Activated CD8-positive, alpha-beta T cell treated with anti-CD3 and anti-CD28 coated beads, Interleukin-2, amount 10 ng/mL, durations not matched to agents 7 days and 5 days (primary cell): ENCODE data around the gene WFDC5. TPM values are rescaled to one million over a fixed set of nuclear protein-coding genes. Genes with fewer than 3 reads are reported as not detected.
A peak's percentile ranks its signal among the peaks of the same experiment; 100 is the strongest.
"Not testable (repeated sequence)": the region's sequence is repeated elsewhere in the genome, so short reads cannot be mapped to it uniquely, and the experiment has no call there.

Experiments
- ATAC-seq: fragments of 150-1000 bp; cut with Tn5 transposase; one replicate; pipeline ENCODE4 v1.10.0; 2021; ENCODE audit warnings: moderate library complexity
- CTCF ChIA-PET: fragments of 350-600 bp; sonication (Branson Sonifier 250); formaldehyde crosslinking; loops from one replicate; lab custom pipeline; 2021; ENCODE audit warnings: antibody characterized with exemption; lab: Charles Lee
- POLR2A ChIA-PET: fragments of 350-600 bp; sonication (Branson Sonifier 250); formaldehyde crosslinking; loops from one replicate; lab custom pipeline; 2021; ENCODE audit warnings: antibody characterized with exemption; lab: Charles Lee
- DNase-seq: peaks from one replicate; pipeline ENCODE4 v3.0.0-alpha.2; 2020
- H3K27ac Mint-ChIP-seq: one replicate; pipeline ENCODE4 v1.8.0; 2021; ENCODE audit warnings: mild to moderate bottlenecking, mixed read lengths
- H3K27me3 Mint-ChIP-seq: one replicate; pipeline ENCODE4 v1.8.0; 2021; ENCODE audit warnings: low read depth, mixed read lengths
- H3K36me3 Mint-ChIP-seq: one replicate; pipeline ENCODE4 v1.8.0; 2021; ENCODE audit warnings: low read depth, mixed read lengths
- H3K4me1 Mint-ChIP-seq: one replicate; pipeline ENCODE4 v1.8.0; 2021; ENCODE audit warnings: low read depth, mixed read lengths
- H3K4me3 Mint-ChIP-seq: one replicate; pipeline ENCODE4 v1.8.0; 2021; ENCODE audit warnings: mild to moderate bottlenecking, mixed read lengths
- H3K9me3 Mint-ChIP-seq: one replicate; pipeline ENCODE4 v1.8.0; 2022; ENCODE audit warnings: mixed read lengths; ENCODE audit not compliant: insufficient read depth
- total RNA-seq, 2 experiments: library from RNA; stranded (reverse); gene quantifications; one replicate each; pipeline ENCODE4 v1.2.3, GENCODE V29; 2021

Gene WFDC5
- total RNA-seq, 2 experiments from 2014 or later, result not detected

DNA sequence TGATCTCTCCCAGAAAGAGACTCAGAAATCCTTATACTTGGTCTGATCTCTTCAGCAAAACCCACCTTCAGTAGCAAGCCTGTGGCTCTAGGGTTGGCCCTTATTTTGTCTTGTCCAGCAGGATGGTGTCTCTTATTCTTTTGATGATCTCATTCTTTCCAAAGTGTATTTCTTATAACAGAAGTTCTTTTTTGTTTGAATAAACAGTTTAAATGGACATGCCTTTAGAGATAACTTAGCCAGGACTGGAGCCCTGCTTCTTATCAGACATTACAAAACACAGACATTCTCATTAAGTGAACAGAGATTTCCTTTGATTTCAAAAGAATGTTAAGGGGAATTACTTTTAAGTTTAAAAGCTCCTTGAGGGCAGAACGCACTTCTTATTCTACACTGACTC lies 45.7 kb downstream of the WFDC5 start:
- Mint-ChIP-seq H3K36me3 (peaks cover 69% of the 10 kb centered on the region), H3K4me3 (no peak overlapping the region), H3K27me3 (no peaks in the 10 kb centered on the region), H3K4me1 (peaks cover 11% of the 10 kb centered on the region), H3K27ac (no peak overlapping the region), H3K9me3 (no peaks in the 10 kb centered on the region)
- no peak for ATAC-seq
- ChIA-PET POLR2A (no interaction called here), CTCF (interaction anchor here (1.0 to 1.4 kb wide), 3 partner anchors 25 to 59 kb away, joined by 3 to 8 read pairs (median 3); no protein-coding TSS in a partner anchor)
- DNase-seq, result no peak

DNA sequence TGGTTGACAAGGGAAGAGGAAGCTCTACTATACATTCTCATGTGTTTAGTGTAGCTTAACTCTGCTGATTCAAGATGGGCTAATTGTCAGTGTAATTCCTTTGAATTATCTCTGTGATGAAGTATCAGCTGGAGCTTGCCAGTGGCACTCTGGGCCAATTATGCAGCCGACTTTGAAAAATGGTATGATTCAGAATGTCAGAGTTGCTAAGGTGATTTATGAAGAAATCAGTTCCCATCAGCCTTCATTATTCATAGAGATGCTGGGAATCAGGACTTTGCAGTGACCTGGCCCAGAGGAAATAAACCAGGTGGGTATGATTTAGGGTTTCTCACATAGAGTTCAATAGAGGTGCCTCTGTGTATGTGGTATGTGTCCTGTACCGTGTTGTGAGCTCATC lies 47.4 kb downstream of the WFDC5 start:
- Mint-ChIP-seq H3K36me3 (peaks cover 68% of the 10 kb centered on the region), H3K27ac (no peak overlapping the region)

DNA sequence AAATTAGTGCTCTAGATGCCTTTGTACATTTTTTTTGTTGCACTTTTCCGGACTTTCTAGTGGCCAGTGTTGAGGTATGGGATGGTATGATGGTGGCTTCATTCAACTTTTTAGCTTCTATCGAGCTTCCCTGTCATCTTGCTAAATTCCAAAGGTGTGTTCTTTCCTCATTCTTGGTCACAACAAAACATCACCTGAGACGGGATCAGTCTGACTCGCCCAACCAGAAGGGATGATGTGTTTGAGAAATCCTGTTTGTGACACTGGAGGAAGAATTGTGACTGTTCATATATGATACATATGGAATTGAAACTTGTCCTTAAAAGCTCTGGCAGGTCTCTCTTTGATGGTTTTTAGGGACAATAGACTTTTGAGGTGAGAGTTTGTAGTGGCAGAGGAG lies 47.9 kb downstream of the WFDC5 start:
- Mint-ChIP-seq H3K4me1 (peaks cover 17% of the 10 kb centered on the region), H3K27ac (no peak overlapping the region), H3K9me3 (no peaks in the 10 kb centered on the region), H3K27me3 (no peaks in the 10 kb centered on the region), H3K36me3 (peaks cover 71% of the 10 kb centered on the region), H3K4me3 (no peak overlapping the region)
- ATAC-seq, result no peak
- ChIA-PET POLR2A (no interaction called here), CTCF (interaction anchor here (1.2 to 3.8 kb wide), 4 partner anchors 12 to 28 kb away, joined by 3 to 20 read pairs (median 6); no protein-coding TSS in a partner anchor)
- DNase-seq, result no peak

More for the DNA sequence above, 47.4 kb downstream of the WFDC5 start:
- H3K9me3 Mint-ChIP-seq, result no peaks in the 10 kb centered on the region
- peaks cover 17% of the 10 kb centered on the region for H3K4me1 Mint-ChIP-seq
- CTCF ChIA-PET, result interaction anchor here (1.2 to 3.8 kb wide), 4 partner anchors 12 to 28 kb away, joined by 3 to 20 read pairs (median 6); no protein-coding TSS in a partner anchor
- DNase-seq (no peak), ATAC-seq (no peak)
- no peak overlapping the region for H3K4me3 Mint-ChIP-seq
- no peaks in the 10 kb centered on the region for H3K27me3 Mint-ChIP-seq
- POLR2A ChIA-PET, result no interaction called here

DNA sequence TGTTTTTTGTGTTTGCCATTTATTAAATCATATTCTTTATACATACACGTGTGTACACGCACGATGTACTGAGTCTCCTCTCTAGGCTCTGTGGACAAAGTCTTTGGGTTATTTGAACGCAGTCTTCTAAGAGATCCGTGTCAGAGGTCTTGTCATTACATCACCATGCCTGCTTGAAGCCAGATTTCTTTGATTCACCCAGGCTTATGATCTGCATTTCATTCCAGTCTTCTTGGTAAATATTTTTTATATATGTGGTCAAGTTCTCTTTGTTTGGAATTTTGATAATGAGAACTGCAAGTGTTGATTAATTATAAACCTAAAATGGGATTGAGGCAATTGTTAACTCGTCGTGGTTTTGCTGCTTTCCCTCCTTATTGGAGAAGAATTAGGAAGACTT lies 48.6 kb downstream of the WFDC5 start:
- Mint-ChIP-seq H3K36me3 (peaks cover 72% of the 10 kb centered on the region), H3K27me3 (no peaks in the 10 kb centered on the region)
- CTCF ChIA-PET, result interaction anchor here (1.2 to 3.8 kb wide), 2 partner anchors 13 to 23 kb away, joined by 3 to 20 read pairs; no protein-coding TSS in a partner anchor

DNA sequence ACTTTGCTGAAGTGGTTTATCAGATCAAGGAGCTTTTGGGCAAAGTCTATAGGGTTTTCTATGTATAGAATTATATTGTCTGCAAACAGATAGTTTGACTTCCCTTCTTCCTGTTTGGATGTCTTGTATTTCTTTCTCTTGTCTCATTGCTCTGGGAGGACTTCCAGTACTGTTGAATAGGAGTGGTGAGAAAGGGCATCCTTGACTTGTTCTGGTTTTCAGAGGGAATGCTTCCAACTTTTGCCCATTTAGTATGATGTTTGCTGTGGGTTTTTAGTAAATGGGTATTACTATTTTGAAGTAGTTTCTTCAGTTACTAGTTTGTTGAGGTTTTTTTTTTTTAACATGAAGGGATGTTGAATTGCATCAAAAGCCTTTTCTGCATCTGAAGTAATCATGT lies 50.2 kb downstream of the WFDC5 start:
- POLR2A ChIA-PET, result no interaction called here
- Mint-ChIP-seq H3K36me3 (peaks cover 67% of the 10 kb centered on the region), H3K27ac (peak overlapping the region; percentile 55), H3K27me3 (no peaks in the 10 kb centered on the region), H3K9me3 (no peaks in the 10 kb centered on the region), H3K4me3 (no peak overlapping the region), H3K4me1 (peaks cover 18% of the 10 kb centered on the region)
- CTCF ChIA-PET, result interaction anchor here (1.0 to 2.4 kb wide), 2 partner anchors 20 to 31 kb away, joined by 3 to 11 read pairs; no protein-coding TSS in a partner anchor
- DNase-seq, result no peak
- no peak for ATAC-seq

More for the DNA sequence above, 48.6 kb downstream of the WFDC5 start:
- Mint-ChIP-seq H3K4me1 (peaks cover 17% of the 10 kb centered on the region), H3K9me3 (no peaks in the 10 kb centered on the region), H3K27ac (no peak overlapping the region), H3K4me3 (no peak overlapping the region)
- DNase-seq, result no peak
- POLR2A ChIA-PET, result no interaction called here
- ATAC-seq, result no peak

DNA sequence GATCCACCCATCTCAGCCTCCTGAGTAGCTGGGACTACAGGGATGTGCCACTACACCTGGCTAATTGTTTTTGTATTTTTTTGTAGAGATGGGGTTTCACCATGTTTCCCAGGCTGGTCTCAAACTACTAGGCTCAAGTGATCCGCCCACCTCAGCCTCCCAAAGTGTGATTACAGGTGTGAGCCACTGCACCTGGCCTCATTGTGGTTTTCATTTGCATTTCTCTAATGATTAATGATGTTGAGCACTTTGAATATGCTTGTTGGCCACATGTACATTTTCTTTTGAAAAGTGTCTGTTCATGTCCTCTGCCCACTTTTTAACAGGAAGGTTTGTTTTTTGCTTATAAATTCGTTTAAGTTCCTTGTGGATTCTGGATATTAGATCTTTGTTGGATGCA lies 51.9 kb downstream of the WFDC5 start:
- Mint-ChIP-seq H3K36me3 (peaks cover 66% of the 10 kb centered on the region), H3K4me1 (peaks cover 32% of the 10 kb centered on the region)
- ATAC-seq, H3K27me3 Mint-ChIP-seq, H3K9me3 Mint-ChIP-seq, POLR2A ChIA-PET, H3K4me3 Mint-ChIP-seq, H3K27ac Mint-ChIP-seq, DNase-seq: not testable (repeated sequence)
- CTCF ChIA-PET, result interaction anchor here (1.4 to 2.4 kb wide), 2 partner anchors 19 to 34 kb away, joined by 3 to 11 read pairs; no protein-coding TSS in a partner anchor

DNA sequence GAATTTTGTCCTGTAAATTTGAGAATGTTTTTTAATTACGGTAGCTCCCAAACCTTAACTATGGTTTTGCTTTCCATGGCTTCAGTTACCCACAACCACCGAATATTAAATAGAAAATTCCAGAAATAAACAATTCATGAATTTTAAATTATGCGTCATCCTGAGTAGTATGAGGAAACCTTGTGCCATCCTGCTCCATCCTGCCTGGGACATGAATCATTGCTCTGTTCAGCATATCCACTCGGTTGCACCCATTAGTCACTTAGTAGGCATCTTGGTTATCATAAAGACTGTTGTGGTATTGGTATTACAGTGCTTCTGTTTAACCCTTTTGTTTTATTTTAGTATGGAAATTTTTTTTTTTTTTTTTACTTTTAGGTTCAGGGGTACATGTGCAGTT lies 53.7 kb downstream of the WFDC5 start:
- Mint-ChIP-seq H3K36me3 (peaks cover 62% of the 10 kb centered on the region), H3K27ac (no peak overlapping the region), H3K4me1 (peaks cover 39% of the 10 kb centered on the region), H3K9me3 (no peaks in the 10 kb centered on the region), H3K4me3 (no peak overlapping the region), H3K27me3 (no peaks in the 10 kb centered on the region)
- ATAC-seq (no peak), DNase-seq (no peak)
- ChIA-PET CTCF (interaction anchor here (0.9 to 2.5 kb wide), 2 partner anchors 17 to 34 kb away, joined by 3 to 12 read pairs; no protein-coding TSS in a partner anchor), POLR2A (no interaction called here)

DNA sequence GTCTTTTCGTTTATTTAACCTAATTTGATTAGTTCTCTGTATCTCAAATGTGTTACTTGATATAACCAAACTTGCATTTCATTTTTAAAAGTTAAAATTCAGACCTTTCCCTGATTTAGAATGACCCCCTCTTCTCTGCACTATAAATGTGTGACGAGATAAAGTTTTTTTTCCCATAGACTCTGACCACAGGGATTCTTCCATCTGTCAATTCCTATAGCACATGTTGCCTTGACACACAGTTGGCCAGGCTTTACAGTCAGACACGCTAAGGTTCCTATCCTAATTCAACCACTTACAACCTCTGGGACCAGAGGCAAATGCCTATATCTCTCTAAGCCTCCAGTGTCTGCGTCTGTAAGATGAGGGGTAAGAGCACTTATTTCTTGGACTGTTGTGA lies 54.7 kb downstream of the WFDC5 start:
- H3K4me1 Mint-ChIP-seq, result peaks cover 44% of the 10 kb centered on the region
- ChIA-PET CTCF (interaction anchor here (0.9 to 2.5 kb wide), 3 partner anchors 12 to 35 kb away, joined by 3 to 12 read pairs (median 4); no protein-coding TSS in a partner anchor), POLR2A (interaction anchor here (0.7 kb wide), 1 partner anchor 212 kb away, joined by 3 read pairs; no protein-coding TSS in a partner anchor)
- no peak for ATAC-seq
- no peaks in the 10 kb centered on the region for H3K9me3 Mint-ChIP-seq
- H3K27me3 Mint-ChIP-seq, result no peaks in the 10 kb centered on the region
- peaks cover 63% of the 10 kb centered on the region for H3K36me3 Mint-ChIP-seq
- H3K4me3 Mint-ChIP-seq, result no peak overlapping the region
- H3K27ac Mint-ChIP-seq, result no peak overlapping the region
- DNase-seq, result no peak

Other genes with a start within 250 kb of the WFDC5 start
- gene YWHAB, start 229.5 kb downstream of the WFDC5 start, total RNA-seq, result 100 to 1,000 TPM; 228 to 235 TPM
- gene PABPC1L, start 205.1 kb downstream of the WFDC5 start, total RNA-seq, result 100 to 1,000 TPM in 1 of 2 experiments, 10 to 100 TPM in 1; 90.0 to 103 TPM
- gene TOMM34, start 154.8 kb downstream of the WFDC5 start, total RNA-seq, result 10 to 100 TPM; 20.2 to 20.3 TPM
- 100 to 1,000 TPM; 159 to 164 TPM for gene STK4, start 148.7 kb downstream of the WFDC5 start, total RNA-seq
- under 1 TPM; 0.05 to 0.11 TPM for gene KCNS1, start 14.0 kb downstream of the WFDC5 start, total RNA-seq
- not detected for gene WFDC12, start 9.3 kb upstream of the WFDC5 start, total RNA-seq
- gene PI3, start 59.7 kb upstream of the WFDC5 start, total RNA-seq, result not detected
- not detected for gene SEMG1, start 91.9 kb upstream of the WFDC5 start, total RNA-seq
- gene SEMG2, start 106.2 kb upstream of the WFDC5 start, total RNA-seq, result not detected
- not detected for gene SLPI, start 139.4 kb upstream of the WFDC5 start, total RNA-seq
- gene RBPJL, start 191.7 kb upstream of the WFDC5 start, total RNA-seq, result not detected
- gene MATN4, start 193.1 kb upstream of the WFDC5 start, total RNA-seq, result under 1 TPM in 1 of 2 experiments, not detected in 1; 0.39 TPM
- gene SDC4, start 233.2 kb upstream of the WFDC5 start, total RNA-seq, result 1 to 10 TPM; 6.6 to 6.7 TPM
- 10 to 100 TPM; 28.0 to 30.8 TPM for gene SYS1, start 248.0 kb upstream of the WFDC5 start, total RNA-seq